Epidermal melanocyte (primary cell): Measurements from ENCODE around the gene F2RL3.

Source experiments
- DNase-seq: peaks from one replicate; pipeline ENCODE4 v3.0.0; 2011; ENCODE audit warnings: low spot score; ENCODE audit not compliant: insufficient read length

The F2RL3 gene

DNA sequence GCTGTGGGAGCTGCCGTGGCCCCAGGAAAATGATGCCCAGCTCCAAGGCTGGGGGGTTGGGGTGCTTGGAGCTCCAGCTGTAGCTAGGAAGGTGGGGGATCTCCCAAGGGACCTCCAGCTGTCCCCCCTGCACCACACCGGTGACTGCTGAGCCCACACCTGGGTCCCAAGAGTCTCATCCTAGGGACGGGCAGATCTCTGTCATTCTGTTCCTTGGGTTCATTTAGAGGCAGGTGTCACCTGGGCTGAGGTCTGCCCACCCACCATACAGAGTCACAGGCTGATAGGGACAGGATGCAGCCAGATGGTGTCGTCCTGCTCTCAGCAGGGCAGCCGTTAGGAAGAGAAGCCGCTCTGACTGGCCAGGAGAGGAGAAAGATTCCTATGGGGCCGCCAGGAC, 5.3 kb downstream of the F2RL3 start:
- no peak for DNase-seq

DNA sequence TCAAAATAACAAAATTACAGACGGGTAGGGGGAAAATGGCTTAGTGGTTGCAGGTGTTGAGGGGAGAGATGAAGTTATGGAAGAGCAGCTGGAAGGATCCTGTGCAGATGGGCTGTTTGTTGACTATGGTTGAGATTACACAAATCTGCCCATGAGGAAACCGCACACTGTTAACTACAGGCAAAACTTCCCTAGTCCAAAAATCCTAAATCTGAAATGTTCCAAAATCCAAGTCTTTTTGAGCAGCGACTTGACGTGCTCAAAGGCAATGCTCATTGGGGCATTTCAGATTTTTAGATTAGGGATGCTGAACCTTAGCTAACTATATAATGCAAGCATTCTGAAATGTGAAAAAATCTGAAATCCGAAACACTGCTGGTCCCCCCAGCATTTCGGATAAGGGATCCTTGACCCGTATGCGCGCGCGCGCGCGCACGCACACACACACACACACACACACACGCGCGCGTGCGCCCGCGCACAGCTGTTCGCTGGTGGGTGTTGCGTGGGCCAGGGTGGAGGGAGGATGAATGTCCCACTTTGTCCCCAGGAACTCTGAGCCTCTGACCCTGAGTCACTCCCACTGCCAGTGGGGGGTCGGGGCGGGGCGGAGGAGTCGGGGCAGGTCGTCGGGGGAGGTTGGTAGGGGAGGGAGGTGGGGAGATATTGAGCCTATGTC, 6.8 kb downstream of the F2RL3 start:
- DNase-seq = no peak

DNA sequence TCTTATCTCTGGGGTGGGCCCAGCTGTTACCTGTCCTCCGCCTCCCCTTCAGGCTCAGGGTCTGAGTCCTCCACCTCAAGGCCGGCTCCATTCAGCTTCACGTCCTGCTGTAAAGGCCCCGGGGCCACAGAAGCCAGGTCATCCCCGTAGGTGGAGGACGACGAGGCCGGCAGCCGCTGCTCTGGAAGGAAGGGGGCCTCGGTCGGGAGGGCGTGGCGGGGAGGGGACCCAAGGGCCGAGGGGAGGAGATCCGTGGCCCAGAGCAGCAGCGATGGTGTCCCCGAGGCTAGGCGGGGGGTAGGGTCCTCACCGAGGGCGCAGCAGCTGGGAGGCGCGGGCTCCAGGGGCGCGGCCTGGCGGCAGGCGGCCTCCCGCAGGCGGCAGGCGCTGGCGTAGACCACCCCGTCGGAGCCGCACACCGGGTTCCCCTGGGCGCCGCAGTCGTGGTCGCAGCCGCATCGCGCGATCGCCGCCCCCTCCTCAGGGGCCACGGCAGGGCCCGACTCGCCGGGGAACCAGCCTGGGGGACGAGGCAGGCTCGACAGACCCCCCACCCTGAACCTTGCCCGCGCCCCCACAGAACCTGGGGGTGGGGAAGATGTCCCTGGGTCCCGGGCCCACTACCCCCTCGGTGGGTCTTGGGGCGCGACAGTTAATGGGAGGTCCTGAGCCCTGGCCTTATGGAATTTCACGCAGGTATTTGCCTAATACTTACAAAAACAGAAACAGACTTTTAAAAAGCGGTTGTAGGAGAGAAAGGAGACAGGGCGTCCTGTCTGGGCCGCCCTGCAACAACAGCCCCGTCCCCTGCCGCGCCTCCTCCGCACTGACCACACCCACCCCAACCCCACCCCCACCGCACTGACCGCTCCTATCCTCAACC, 7.6 kb downstream of the F2RL3 start:
- no peak for DNase-seq

DNA sequence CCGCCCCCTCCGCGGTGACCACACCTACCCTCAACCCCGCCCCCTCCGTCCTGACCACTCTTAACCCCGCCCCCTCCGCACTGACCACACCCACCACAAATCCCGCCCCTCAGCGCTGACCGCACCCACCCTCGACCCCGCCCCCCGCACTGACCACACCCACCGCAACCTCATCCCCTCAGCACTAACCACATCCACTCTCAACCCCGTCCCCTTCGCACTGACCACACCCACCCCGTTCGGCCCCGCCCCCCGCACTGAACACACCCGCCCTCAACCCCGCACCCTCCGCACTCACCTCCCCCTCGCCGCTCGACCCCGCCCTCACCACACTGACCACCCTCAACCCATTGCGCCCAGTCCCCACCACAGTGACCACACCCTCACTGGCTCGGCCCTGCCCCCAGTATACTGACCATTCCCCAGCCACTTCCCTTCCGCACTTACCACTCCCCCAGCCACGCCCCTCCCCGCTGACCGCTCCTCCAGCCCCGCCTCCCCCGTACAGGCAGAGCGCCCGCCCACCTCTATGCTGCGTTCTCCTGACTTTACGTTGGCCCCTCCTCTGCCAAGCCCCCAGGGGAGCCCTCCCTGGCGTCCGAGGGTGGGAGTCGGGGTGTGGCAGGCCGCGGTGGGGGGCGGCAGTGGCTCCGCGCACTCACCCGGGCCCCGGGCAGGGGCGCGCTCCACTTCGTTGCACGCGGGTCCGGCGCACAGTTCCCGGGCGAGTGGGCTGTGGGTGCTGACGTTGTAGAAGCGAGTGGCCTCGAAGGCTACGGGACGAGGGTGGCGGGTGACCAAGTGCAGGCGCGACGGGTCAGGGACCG, 8.4 kb downstream of the F2RL3 start:
- peak; percentile 98 for DNase-seq

DNA sequence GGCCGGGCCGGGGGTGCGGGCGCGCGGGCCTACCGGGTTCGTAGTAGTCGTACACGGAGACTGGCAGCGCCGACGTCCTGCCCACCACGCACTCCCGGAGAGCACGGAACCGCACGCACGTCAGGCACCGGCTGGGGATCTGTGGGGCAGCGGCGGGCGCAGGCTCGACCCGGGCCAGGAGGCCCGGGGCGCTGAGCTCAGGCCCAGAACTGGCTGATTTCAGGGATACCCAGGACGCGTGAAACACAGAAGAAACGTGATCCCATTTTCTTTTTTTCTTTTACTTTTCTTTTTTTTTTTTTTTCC, 9.0 kb downstream of the F2RL3 start:
- no peak for DNase-seq

DNA sequence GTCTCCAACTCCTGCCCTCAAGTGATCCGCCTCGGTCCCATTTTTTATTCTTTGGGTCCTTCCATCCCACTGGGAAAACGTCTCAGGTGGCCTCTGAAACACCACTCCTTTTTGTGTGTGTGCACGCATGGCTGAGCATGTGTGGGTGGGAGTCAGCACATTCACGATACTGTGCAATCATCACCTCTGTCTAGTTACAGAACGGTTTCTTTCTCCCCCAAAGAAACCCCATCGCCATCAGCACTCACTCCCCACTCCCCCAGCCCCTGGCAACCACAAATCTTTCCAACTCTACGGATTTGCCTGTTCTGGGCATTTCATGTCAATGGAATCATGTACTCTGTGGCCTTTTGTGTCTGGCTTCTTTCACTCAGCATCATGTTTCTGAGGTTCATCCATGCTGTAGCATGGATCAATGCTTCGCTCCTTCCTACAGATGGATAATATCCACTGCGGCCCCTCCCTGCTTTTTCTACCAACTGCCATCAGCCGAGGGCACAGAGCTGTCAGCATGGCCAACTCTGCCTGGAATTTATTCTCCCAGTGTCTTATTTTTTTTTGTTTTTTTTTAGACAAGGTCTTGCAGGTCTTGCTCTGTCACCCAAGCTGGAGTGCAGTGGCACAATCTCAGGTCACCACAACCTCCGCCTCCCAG, 9.7 kb downstream of the F2RL3 start:
- DNase-seq = no peak

DNA sequence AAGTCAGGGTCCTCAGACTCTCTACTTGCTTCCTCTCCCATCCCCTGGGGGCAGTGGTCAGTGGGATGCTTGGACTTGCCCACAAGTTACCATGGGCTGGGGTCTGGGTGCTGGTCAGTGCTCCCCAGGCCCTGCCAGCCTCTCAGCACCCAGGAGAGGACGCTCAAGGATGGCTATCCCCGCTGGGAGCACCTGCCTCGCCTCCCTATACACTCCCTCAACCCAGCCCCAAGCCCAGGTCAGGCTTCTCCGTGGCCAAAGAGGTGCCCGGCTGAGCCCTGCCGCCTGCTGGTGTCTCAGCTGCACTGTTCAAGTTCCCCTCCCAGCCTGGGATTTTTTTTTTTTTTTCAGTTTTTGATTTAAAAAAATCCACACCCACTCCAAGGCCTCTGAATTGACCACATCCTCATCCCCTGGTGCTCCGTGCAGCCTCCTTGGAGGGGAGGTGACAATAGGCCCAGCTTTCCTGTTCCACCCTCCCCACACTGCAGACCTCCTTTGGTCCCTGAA, 10.8 kb downstream of the F2RL3 start:
- DNase-seq = no peak

DNA sequence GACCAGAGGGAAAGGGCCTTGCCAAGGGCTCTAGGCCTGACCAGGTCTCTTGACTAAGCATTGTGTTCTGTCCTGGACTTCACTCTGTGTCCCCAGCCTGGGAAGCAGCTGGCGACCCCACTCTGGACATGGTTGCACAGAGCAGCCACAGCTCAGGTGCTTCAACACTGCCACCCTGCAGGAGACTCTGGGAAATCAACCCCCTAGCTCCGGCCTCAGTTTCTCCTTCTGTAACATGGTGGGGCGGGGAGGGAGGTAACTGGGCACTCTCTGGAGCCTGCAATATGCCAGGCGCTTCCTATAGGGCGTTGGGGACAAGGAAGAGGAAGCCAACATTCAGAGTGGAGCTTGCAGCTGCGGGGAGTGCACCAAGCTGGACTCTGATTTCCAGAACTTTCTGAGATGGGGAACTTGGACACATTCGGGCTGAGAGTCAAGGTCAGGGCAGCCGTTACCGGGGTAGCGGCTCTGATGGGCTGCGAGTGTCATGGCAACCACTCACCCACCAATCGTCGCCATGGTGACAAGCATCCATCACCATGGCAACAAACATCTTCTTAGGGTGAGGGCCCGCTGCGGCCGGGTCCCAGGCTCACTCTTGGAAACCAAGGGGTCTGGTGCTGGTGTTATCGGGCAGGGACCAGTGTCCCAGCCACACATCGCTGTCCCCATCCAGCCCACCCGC, 12.8 kb downstream of the F2RL3 start:
- no peak for DNase-seq

DNA sequence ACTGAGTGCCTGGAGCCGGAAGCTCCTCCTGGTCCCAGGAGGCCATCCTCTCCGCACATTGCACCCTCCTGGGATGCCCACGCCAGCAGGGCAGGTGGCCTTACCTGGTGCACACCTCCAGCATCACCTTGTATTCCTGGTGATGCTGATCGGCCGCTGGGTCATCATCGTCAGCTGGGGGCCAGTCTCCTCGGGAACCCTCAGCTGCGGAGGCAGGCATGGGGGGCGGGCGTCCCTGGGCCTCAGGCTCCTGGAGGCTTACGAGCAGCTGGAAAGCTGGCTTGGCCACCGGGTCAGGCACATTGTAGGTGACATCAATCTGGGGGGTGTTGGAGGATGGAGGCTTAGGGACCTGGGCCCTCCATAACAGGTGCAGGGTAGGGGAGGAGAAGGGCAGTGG, 13.7 kb downstream of the F2RL3 start:
- DNase-seq = no peak

DNA sequence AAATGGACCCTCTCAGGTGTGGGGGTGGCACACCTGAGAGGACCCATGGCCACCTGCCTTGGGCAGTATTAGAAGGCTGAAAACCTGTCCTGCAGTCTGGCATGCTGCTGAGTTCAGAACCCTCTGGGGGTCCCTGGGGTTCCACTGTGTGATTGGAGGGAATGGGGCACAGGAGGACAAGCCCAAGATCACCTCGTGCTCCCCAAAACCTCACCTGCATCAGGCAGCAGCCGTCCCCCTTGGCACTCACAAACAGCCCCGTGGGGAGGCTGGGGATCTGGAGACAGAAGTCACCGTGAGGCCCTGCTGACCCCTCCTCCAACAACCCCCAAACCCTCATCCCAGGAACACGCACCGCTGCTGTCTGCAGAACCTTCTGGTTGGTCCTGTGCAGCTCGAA, 14.5 kb downstream of the F2RL3 start:
- no peak for DNase-seq

DNA sequence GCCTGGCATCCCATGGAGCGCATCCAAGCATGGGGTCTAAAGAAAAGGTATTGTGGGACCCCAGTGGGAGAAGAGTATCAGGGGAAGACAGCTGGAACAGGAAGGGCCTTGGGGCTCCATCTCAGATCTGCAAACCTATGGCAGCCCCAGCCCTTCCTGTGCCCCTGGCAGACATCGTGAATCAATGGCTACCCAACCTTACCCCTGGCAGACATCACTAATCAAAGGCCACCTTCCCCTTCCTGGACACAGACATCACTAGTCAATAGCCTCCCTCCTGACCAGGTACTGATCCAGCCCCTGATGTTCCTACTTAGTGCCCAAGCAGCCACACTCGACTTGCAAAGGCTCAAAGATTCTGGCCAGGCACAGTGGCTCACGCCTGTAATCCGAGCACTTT, 15.8 kb downstream of the F2RL3 start:
- no peak for DNase-seq

DNA sequence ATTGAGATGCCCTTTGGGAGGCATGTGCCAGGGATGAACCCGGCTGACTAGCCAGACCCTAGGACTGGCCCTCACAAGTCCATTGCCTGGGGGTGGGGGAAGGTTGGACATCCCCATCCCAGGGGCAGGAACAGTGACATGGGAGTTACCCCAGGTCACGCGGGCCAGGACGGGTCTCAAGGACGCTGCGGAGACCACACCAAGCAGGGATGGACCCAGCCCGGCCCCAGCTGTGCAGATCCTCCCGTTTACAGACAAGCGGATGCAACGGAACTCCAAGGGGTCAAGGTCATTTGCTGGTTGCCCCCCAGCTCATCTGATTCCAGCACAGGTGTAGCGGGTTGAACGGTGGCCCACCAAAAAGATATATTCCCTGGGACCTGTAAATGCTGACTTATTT, 20.0 kb downstream of the F2RL3 start:
- no peak for DNase-seq

DNA sequence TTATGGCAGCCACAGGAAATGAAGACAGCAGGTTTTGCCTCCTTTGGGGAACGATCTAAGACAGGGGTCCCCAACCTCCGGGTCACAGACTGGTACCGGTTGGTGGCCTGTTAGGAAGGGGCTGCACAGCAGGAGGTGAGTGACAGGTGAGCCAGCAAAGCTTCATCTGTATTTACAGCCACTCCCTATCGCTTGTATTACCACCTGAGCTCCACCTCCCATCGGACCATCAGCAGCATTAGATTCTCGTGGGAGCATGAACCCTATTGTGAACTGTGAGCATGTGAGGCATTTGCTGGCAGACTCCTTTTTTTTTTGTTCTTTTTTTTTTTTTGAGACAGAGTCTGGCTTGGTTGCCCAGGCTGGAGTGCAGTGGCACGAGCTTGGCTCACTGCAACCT, 22.2 kb downstream of the F2RL3 start:
- DNase-seq = no peak

DNA sequence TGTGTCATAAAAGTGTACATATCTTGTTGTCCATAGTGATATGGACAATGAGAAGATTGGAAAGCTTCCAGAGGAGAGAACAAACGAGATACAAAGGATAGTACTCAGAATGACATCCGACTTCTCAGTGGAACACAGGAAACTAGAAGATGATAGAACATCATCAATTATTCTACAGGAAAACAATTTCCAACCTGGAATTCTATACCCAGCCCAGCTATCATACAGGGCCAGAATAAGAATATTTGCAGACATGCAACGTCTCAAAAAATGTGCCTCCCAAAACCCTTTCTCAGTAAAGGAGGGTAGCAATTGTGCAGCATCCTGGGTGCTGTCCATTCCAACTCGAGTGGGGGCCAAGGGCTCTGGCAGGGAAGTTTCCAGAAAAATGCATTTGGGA, 24.0 kb downstream of the F2RL3 start:
- DNase-seq = no peak

DNA sequence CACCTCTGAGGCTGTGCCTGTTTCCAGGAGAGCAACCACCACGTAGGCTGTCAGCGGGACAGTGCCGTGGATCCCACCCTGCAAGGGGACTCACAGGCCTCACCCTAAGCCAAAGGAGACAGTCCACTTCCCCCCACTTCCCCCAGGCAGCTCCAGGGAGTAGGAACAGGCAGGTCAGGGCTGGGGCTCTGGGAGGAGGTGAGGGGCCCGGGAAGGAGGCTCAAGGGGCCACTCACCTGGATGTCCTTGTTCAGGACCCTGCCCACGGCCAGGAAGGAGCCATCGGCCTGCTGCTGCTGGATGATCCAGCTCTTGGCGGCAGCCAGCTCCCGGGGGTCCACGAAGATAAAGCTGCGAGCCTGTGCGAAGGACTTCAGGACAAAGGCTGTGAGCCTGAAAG, 25.6 kb downstream of the F2RL3 start:
- DNase-seq = no peak

DNA sequence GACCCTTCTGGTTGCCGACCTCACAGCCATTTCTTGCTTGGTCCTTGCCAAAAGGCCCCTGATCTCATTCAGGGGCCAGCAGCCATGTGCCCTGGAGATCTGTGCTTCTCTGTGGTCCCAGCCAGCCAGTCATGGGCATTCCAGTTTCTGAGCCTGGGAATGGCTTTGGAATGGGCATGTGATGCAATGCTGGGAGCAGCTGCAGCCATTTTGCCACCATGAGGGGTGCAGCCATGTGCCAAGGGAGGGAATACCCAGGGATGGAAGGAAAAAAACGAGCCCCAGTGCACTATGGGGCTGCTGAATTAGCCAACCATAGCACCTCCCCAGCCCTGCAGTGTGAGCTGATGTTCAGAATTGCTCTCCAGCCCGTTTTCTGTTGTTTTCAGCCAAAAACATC, 26.3 kb downstream of the F2RL3 start:
- no peak for DNase-seq

DNA sequence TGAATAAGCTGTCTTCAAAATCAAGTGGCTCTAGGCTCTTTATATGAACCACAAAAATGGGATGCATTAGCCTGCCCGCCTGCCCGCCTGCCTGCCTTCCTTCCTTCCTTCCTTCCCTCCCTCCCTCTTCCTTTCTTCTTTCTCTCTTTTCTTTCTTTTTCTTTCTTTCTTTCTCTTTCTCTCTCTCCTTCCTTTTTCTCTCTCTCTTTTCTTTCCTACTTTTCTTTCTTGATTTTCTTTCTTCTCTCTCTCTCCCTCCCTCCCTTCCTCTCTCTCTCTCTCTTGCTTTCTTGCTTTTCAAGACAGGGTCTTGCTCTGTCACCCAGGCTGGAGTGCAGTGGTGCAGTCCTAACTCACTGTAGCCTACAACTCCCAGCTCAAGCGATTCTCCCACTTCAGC, 26.9 kb downstream of the F2RL3 start:
- DNase-seq = no peak

DNA sequence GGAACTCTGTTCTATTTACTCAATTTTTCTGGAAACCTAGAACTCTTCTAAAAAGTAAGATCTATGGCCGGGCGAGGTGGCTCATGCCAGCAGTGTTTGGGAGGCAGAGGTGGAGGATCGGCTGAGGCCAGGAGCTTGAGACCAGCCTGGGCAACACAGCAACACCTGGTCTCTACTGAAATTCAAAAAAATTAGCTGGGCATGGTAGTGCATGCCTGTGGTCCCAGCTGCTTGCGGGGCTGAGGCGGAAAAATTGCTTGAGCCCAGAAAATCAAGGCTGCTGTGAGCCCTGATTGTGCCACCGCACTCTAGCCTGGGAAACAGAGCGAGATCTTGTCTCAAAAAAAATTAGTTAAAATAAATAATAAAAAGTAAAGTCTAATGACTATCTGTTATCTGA, 28.6 kb downstream of the F2RL3 start:
- DNase-seq = no peak

DNA sequence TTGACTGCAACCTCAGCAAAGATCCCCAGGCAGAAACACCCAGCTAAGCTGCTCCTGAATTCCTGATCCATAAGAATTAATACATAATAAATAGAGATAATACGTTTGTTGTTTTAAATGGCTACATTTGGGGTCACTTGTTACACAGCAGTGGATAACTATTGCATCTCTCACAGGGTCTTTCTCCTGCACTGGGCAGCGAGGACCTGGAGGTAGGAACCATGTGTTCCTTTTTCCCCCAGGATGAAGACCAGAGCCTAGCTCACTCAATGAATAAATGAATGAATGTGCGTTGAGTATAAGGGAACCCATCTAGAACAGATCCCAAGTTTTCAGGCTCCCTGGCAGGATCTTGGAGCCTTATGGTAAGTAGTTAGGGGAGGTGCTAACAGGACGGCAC, 30.7 kb downstream of the F2RL3 start:
- no peak for DNase-seq

DNA sequence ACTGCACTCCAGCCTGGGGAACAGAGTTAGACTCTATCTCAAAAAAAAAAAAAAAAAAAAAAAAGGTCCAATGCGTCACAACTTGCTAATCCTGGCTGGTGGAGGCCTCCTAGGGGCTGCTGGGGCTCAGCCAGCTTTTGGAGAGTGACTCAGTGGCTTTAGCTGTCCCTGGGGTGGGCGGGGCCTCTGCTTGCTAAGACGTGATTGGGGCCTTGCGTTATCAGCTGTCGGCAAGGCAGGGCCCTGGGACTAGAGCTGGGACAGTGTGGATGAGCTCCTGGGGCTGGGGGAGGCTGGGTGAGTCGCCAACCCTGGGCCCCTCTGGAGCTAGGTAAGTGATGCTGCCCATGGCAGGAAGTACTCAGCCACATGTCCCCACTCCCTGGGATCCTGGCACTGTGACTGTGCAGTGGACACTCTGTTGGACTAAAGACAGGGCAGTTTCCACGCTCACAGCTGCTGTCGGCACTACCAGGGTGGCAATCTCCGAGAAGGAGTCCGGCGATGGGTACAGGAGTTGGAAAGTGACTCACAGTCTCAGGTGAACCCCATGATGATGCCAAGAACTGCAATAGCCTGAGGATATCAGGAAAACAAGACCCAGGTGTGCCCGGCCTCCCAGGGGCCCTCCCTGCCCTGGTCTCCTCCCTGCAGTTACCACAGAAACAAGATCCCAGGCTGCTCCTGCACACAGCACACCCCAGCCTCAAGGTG, 32.2 kb downstream of the F2RL3 start:
- DNase-seq = no peak
